Measurements from ENCODE around the gene SPIN1.

Gene SPIN1

DNA sequence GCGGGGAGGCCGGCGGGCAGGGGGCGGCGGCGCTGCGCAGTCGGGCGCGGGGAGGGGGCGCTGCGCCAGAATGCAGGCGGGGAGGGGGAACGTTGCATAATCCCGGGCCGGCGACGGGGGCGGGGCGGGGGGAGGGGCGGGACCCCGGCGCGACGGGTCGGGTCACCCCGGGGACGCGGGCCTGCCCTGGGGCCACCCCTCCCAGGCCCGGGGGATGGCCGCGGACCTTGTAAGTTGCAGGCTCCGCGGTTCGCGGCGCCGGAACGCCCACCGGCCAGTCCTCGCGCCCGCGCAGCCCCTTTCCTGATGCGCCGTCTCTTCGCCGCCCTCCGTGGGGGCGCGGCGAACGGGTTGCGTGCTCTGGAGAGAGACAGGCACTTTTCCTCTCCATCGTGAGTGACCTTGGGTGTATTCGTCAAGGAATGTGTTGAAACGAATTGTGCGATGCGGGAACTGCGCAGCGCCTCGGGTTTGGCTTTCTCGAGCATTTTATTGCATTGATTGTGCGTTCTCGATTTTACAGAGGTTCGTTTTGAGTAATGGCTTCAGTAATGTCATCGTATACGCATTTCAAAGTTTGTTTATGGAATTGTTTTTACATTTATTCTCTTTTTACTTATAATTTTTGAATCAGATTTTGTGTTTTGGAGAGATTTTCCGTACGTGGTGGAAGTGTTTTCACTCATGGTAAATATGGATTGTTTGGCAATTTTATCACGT is 802 bp downstream of the SPIN1 start:
- DNase-seq = peak; percentile 80

DNA sequence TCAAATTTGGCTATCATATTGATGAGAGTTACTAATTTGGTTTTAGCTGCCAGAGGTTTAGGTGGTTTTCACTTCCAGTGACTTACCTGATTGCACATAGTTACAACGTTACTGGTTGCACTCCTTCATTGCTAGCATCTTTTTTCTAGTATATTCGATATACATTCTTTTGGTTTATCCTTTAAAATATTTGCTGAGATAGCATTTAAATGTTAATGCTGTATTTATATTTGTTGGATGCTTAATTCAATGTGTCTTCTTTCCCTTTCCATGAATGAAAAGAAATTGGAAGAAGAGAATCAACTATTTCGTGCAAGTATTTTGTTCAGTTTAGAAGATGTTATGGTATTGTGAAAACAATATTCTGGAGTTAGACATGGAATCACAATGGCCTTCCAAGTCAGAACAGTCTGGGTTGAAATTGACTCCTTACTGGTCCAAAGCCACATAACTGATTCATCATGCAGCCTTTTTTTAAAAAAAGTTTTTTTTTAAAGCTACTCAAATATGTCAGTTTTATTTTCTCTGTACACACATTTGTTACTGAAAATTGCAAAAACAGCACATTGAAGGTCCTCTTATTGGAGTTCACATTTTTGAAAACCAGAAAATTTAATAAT is 2.2 kb downstream of the SPIN1 start:
- peak; percentile 40 for DNase-seq

DNA sequence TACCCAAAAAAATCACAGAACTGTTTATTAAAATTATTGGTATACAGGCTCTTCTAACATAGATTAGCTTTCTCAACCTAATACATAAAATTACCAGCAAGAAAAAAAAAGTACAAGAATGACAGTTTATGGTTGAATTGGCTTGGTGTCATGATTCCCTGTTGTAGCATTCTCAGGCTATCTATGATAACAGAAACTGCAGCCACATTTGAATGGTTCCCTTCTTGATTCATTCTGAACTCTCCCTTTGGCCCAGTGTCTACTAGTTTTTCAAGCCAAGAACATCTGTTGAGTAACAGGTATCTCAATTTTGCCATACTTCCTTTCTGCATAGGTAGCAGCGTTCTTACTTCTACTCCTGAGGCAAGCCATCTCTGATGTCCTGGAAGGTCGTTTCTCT is 3.0 kb downstream of the SPIN1 start:
- no peak for DNase-seq

DNA sequence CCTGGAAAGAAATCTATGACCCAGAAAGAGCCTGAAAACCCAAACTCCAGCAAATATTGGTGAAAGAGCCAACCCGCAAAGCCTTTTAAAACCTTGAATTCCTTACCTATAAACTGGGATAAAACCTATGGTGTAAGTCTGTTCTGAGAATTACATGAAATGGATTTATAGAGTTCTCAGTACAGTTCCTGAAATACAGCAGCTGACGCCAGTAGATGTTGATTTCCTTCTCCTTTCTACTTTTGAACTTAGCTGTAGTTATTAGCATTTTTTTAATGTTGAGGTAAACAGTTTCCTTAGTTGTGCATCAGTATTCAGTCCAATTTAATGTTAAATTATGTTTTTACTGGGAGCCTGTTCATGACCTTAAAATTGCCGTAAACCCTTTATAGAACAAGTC is 3.7 kb downstream of the SPIN1 start:
- no peak for DNase-seq

DNA sequence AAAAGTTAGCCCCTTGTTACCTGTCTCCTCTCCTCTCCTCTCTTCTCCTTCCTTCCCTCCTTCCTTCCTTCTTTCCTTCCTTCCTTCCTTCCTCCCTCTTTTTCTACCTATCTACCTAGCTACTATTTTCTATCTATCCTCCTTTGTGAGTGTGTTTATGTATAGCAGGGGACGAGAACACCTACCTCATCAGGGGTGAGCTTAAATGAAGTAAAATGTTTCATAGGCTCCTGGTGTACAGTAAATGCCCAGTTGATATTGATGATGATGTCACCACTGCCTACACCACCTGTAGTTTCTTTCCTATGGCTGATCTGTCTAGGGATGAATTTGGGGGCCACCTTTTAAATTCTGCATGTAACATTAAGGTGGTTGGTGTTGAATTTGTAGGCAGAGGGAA is 4.3 kb downstream of the SPIN1 start:
- no peak for DNase-seq

DNA sequence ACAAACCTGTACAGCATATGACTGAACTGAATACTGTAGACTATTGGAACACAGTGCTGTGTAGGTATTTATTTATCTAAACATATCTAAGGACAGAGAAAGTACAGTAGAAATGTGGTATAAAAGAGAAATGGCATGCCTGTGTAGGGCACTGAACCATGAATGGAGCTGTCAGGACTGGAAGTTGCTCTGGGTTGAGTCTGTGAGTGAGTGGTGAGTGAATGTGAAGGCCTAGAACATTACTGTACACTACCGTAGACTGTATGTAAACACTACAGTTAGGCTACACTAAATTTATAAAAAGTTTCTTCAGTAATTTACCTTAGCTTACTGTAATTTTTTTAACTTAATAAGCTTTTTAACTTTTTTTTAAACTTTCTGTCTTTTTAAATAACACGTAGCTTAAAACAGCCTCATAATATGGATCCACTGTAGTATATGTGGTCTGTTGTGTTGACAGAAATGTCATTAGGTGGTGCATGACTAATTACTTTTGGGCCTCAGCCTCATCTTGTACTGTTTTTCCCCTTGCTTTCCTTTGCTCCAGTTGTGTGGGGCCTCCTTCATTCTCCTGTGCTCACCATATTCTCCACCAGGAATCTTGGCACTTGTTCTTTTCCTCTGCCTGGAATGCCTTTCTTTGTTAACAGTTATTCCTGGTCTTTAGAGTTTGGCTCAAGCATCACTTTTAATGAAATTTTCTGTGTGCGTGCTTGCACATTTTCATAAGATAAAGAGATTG is 8.8 kb downstream of the SPIN1 start:
- DNase-seq = peak; percentile 92

DNA sequence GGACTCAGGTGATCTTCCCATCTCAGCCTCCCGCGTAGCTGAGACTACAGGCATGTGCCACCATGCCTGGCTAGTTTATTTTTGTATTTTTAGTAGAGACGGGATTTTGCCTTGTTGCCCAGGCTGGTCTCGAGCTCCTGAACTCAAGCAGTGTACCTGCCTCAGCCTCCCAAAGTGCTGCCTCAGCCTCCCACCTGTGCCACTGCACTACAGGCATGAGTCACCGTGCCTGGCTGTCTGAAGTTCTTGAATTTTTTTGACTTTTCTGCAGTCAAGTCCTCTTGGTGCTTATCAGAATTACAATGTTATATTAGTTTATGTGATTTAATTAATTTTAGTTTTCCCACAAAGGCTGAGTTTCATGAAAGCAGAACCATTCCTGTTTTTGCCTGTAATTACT is 9.8 kb downstream of the SPIN1 start:
- no peak for DNase-seq

DNA sequence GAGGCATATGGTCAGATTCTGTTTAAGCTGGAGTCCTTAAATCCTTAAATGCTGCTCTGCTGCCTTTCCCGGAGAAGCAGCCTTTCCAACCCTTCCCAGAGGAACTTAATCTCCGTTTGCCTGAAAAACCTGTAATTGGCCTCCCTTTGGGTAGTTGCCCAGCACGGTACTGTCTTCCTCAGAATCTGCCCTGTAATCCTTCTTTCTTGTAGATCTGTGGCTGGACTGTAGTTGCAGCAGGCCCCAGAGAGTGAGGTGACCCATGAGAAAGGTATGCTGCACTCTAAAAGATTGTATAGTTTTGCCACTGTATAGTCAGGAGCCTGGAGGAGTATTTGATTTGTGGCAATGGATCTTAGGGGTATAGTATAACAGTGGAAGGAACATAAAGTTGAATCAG is 11.7 kb downstream of the SPIN1 start:
- peak; percentile 94 for DNase-seq

DNA sequence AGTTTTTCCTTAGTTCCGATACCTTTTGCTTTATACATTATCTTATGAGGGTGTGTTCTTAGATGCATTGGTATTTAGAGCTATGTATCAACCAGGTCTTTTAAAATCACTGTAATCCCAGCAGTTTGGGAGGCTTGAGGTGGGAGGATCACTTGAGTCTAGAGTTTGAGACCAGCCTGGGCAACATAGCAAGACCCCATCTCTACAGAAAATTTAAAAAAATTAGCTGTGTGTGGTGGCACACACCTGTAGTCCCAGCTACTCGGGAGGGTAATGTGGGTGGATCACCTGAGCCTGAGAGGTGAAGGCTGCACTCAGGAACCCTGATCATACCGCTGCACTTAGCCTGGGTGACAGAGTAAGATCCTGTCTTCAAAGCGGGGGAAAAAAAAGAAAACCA is 15.1 kb downstream of the SPIN1 start:
- no peak for DNase-seq

DNA sequence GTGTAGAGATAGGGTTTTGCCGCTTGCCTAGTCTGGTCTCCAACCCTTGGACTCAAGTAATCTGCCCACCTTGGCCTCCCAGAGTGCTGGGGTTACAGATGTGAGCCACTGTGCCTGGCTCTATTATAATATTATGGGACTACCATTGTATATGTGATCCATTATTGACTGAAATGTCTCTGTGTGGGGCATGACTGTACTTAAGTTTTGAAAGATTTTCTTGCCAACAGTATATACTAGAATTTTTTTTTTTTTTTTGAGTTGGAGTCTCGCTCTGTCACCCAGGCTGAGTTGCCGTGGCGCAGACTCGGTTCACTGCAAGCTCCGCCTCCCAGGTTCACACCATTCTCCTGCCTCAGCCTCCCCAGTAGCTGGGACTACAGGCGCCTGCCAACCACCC is 17.8 kb downstream of the SPIN1 start:
- DNase-seq = no peak

DNA sequence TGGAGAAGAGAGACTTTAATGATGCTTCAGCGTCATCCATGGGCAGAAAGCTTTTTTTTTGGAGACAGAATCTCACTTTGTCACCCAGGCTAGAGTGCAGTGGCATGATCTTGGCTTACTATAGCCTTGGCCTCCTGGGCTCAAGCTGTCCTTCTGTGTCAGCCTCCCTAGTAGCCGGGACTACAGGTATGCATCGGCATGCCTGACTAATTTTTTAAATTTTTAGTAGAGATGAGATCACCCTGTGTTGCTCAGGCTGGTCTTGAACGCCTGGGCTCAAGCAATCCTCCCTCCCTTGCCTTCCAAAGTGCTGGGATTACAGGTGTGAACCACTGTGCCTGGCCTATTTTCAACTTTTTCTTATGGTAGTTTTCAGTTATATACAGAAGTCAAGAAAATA is 23.2 kb downstream of the SPIN1 start:
- no peak for DNase-seq

DNA sequence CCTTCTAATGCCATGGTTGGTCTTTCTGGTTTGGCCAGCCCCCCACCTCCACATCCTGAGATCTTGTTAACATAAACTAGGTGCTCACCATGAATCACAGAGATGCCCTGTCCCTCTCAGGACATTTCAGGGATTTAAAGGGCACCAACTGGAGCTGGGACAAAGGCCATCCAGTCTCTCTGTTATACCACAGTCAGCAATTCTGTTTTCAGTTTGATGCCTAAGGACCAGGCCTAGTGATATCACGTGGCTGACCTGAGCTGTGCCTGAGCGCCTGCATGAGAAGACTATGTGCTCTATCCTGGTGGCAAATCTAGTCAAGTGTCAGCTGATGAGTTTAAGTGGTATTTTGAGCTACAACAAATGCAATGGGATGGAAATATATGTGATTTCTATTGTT is 26.1 kb downstream of the SPIN1 start:
- DNase-seq = no peak

DNA sequence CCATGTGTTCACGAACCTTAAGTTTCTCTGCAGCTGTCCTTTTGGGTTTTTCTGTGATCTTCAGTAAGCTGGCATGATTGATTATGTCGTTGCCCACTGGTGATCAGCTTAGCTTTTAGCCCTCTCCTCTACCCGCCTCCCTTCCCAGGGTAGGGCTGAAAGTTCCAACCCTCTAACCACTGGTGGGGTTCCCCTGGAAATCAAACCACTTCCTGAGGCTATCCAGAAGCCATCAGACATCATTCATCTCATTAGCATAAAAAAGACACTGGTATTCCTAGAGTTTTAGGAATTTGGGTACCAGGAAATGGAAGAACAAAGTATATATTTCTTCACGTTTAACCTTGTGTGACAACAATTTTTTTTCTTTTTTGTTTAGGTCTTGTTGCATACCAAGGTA is 29.8 kb downstream of the SPIN1 start:
- no peak for DNase-seq

DNA sequence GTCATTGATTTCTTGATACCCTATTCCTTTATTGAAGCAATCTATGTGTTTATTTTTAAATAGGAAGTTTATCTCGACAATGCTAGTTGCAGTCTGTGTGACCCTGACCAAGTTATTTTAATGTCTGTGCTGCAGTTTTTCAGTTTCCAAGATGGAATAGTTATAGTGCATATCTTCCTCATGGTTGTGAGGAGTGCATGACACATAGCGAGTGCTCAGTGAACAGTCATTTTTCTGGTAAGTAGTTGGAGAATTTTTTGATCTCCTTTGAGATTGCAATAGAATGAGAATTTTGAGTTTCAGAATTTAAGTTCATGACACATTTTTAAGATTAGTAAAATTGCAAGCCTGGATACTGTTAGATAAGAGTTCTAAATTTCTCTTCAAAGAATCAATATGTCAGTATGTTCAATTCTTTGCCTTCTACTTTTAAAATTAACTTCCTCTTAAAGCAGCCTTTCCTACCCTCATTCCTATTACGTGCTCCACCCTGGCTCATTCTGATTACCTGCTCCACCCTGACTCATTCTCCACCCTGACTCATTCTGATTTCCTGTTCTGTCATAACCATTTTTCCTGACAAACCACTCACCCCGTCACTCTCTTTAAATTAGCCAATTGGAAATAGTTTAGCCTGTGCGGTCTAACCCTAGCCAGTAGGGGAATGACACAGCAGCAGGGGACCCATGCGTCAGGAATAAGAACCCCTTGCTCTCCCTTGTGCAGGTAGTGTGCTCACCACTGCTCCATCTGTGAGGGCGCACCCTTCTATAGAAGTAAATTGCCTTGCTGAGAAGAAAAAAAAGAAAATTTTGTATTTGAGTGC is 30.7 kb downstream of the SPIN1 start:
- peak; percentile 39 for DNase-seq

DNA sequence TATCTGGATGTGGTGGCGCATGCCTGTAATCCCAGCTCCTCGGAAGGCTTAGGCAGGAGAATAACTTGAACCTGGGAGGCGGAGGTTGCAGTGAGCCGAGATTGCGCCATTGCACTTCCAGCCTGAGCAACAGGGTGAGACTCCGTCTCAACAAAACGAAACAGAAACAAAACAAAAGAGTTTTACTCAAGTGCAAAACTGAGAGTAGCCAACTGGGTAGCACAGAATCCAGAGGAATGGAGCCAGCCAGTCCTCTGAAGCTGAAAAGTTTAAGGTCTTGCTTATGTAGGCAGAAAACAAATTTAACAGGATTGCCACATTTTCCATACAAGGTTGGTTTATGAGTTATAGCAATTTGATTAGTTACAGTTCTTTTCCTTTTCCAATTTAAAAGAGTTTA is 32.0 kb downstream of the SPIN1 start:
- DNase-seq = no peak

DNA sequence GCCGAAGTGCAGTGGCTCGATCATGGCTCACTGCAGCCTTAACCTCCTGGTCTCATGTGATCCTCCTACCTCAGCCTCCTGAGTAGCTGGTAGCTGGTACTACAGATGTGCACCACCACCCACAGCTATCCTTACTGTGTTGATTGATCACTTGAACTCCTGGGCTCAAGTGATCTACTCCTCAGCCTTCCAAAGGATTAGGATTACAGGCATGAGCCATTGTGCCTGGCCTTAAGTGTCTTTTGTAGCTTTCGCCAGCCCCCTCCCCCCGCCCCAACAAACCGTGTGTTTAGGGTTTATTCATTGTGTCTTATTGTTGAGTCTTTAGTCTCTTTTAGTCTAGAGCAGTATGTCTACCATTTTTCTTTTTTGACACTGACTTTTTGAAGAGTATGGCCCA is 33.1 kb downstream of the SPIN1 start:
- no peak for DNase-seq

DNA sequence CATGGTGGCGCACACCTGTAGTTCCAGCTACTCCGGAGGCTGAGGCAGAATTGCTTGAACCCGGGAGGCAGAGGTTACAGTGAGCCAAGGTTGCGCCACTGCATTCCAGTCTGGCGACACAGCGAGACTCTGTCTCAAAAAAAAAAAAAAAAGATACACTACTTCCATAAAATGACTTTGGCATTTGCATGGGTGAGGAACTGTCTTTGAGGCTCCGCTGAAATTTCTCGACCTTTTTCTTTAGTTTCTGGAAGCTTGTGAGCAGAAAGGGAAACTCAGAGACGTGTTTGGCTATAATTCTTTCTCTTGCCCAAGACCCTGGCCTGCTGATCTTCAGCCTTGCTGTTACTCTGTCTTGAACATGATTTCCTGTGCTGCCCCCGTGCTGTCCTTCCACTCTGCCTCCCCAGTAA is 37.3 kb downstream of the SPIN1 start:
- DNase-seq = peak; percentile 53

DNA sequence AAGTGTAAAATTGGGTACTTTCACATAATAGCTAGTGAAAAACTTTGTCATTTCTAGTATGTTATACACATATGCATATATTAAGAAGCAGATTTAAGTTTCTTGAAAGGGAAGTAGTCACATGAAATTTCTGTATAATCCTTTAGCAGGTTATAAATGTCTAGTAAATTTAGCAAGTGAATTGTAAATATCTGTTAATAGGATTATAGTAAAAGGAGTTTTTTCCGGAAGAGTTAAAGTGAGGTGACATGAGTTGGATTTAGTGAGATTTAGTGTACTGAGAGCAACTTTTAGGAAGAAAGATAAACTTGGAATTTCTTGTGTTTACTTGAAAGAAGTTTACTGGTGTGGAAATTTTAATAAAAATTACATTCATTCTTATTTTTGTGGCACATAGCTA is 38.4 kb downstream of the SPIN1 start:
- no peak for DNase-seq

DNA sequence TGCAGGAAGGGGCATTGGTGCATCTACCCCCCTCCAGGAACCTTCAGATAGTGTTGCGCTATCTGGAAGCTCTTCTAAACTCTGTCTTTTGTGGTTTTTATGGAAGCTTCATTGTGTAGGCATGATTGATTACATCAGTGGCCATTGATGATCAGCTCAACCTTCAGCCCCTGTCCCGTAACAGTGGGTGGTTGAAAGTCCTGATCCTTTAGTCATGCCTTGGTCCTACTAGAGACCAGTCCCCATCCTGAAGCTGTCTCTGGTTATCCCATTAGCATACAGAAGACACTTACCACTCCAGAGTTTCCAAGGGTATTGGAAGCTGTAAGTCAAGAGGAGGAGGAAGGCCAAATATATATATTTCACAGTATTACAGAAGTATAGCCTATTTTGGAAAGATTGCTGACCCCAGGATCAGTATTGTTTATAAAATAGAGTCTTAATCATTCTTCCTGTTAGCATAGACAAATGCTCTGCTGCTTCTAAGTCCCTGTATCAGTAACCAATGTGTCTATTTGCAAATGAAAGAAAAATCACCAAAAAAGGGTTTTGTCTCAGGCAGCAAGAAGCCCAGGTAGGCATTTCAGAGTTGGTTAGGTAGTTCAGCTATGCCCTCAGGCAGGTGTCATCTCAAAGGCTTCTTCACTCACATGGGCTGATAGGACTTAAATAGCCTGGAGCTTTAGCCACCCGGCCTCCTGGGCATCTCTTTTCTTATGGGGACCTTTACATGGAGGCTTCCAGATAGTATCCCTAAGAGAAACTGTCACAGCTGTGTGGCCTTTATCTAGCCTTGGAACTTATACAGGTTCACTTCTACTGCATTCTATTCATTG is 41.6 kb downstream of the SPIN1 start:
- DNase-seq = peak; percentile 6

DNA sequence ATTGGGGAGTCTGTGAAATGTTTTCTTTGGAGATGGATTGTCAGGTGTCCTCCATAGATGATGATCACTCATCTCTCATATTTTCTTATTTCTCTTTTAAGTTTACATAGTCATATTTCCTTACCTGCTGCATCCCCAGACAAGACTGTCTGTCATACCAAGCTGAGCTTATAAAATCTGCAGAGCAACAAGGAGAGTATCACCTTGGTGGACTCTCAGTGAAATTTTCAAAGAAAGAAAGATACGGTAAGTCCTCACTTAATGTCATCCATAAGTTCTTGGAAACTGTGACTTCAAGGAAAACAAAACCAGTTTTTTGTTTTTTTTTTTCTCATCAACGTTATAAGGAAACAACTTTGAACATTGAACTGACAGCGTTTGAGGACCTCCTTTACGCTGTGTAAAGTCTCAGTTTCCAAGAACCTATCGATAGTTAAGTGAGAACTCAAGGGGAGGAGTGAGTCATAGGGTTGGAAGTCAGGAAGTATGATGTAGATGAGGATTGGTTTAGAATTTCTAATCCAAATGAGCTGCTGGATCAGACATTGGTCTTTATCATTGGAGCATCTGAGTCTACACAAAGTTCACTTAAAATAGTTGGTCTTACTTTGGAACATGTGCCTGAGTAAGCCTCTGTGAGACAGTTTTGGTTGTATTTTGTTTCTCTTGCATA is 45.5 kb downstream of the SPIN1 start:
- peak; percentile 70 for DNase-seq

DNA sequence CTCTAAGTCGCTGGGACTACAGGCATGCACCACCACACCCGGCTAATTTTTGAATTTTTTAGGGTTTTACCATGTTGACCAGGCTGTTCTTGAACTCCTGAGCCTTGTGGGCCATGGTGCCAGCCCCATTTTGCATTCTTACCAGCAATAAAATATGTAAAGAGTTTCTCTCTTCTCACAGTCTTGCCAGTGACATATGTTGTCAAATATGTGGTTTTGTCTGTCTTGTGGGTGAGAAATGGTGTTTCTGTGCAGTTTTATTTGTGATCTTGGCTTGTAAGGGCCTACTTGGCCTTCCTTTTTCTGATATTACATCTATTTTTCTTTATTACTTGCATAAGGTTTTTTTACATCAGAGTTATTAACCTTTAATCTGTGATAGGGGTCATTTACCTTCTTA is 47.1 kb downstream of the SPIN1 start:
- DNase-seq = peak; percentile 16

DNA sequence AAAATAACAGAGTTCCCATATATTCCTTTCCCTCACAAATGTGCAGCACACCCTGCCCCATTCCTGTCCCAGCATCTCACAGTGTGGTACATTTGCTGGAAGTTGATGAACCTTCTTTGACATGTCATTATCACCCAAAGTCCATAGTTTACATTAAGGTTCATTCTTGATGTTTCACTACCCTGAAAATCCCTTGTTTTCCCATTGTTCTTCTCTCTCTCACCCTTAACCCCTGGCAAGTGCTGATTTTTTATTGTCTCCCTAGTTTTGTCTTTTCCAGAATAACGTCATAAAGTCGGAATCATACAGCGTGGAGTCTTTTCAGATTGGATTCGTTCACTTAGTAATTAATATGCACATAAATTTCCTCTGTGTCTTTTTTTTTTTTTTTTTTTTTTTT is 48.1 kb downstream of the SPIN1 start:
- no peak for DNase-seq
